LNCaP clone FGC (cell line): ENCODE measurements around the gene PCSK6.
A peak's percentile ranks its signal among the peaks of the same experiment; 100 is the strongest.

Experiments used
- DNase-seq: peaks from one replicate; pipeline ENCODE4 v3.0.0-alpha.2; 2011; ENCODE audit warnings: low read depth
- H3K4me3 ChIP-seq: 2 replicates; pipeline ENCODE4 v1.5.1; 2011; ENCODE audit warnings: mild to moderate bottlenecking, low read depth, low read length, control low read depth
- CTCF ChIP-seq: IDR thresholded peaks from 2 replicates; pipeline ENCODE4 v1.5.1; 2012; ENCODE audit warnings: mild to moderate bottlenecking; ENCODE audit not compliant: control insufficient read depth, insufficient read depth; ENCODE audit errors: extremely low read depth

The PCSK6 gene

GRCh38 chr15:101488300-101489164 is 975 bp downstream of the PCSK6 start:
- H3K4me3 ChIP-seq: peak overlapping the region; percentile 51
- no peak for TF ChIP-seq CTCF
- DNase-seq: no peak

DNA sequence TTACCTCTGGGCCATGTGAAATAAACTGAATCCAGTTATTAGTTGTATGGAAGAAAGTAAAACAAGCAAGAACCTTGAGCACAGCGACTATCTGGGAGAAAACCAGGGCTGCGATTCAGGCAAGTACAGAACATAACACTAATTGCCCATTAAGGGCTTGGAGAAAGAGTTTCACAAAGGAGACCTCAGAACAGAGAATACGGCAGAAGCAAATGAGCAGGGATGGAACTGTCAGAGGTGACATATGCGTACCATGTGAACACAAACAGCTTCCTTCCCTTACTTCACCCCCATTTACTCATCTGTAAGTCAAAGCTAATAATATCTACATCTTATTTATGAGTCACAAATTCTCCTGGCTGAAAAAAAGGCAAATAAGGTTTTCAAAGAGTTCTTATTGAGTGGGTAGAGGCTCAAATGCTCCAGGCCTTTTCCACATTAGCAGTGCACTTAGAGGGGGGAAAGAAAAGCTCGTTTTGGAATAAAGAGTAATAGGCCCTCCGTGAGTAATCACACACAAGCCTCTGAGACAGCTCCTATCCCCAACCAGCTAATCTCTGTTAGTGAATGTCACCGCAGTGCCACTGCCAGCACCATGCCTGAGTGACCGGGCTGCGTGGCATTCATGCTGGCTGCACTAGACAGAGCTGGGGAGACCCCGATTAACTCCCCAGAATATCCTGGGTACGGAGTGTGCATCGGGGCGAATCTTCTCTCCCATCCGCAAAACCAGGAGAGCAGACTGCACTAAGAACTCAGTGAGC is 2.6 kb downstream of the PCSK6 start:
- no peak overlapping the region for H3K4me3 ChIP-seq
- TF ChIP-seq CTCF: no peak
- no peak for DNase-seq

DNA sequence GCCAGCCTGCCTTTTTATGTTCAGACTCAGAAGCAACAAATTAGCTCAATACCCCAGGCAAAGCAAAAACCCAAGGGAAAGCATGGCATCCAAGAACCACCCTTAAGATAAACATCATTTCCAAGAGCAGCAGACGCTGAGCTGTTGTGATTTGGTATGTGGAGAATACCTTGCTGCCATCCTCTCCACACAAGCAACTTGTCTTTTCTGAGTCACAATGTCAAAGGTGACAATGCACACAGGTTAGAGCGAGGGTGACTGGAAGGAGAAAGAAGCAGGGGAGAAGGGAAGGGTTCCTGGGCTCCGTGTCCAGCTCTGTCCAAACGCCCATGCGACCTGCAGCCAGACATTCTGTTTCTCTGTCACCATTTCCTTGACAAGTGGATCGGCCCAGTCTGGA is 6.0 kb downstream of the PCSK6 start:
- no peak for TF ChIP-seq CTCF
- no peak overlapping the region for H3K4me3 ChIP-seq
- DNase-seq: no peak

DNA sequence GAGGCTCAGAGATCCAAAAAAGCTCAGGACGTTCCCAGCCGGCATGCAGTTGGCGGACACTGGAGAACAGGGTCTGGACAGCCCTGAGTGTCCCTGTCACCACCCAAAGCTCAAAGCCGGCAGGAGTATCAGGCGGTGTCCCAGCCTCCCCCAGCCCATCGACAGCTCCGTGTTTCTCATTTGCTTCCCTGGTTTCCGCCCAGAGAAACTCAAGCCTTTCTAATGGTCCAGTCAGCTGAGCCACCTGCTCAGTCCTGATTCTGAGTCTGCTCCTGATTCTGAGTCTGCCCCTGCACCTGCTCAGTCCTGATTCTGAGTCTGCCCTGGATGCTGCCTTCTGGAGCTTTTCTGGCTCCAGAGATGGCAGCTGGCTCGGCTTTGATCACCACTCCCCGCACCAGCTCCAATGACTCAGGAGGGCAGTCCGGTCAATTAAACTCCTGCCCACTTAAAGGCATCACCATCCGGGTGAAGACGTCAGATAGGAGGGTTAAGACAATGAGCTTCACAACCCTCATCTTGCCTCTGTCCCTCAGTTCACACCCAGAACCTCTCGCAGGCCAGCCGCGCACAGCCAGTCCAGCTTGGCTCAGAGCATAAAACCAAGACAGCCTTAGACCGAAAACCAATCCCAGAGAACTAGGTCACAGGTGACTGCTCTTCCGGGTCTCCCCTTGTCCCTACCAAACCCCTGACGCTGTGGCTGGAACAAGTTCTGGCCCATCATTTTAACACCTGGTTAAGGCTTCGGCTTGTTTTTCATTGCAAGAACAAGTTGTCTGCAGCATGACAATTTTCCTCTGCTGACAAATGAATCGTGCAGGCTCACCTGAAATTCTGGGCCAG is 6.8 kb downstream of the PCSK6 start:
- DNase-seq: no peak
- no peak for TF ChIP-seq CTCF
- H3K4me3 ChIP-seq: no peak overlapping the region

- DNase-seq: no peak
- no peak overlapping the region for H3K4me3 ChIP-seq
- TF ChIP-seq CTCF: no peak
Measured at GRCh38 chr15:101481917-101482525, 7.5 kb downstream of the PCSK6 start.

DNA sequence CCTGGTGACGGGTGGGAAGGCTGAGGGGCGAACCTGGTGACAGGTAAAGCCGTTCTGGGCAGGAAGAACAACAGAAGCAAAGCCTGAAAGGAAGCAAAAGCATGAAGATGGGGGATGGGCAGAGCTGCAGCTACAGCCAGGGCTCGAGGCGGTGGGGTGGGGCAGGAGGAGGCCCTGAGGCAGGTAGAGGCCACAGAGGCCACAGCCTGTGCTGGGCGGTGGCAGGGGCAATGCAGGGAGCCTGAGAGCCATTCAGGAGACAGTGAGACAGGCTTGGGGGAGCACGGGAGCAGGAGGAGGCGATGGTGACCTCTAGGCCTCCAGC is 8.2 kb downstream of the PCSK6 start:
- TF ChIP-seq CTCF: no peak
- no peak for DNase-seq
- no peak overlapping the region for H3K4me3 ChIP-seq
